OCI-LY3 (cell line): ENCODE measurements around the gene CYP4F2.
"Not testable (repeated sequence)": the region's sequence is repeated elsewhere in the genome, so short reads cannot be mapped to it uniquely, and the experiment has no call there.

Experiments used
- H2AFZ ChIP-seq: fragments of 200-600, 300-600 bp; shearing (Covaris generic); 2 replicates; pipeline ENCODE4 v1.6.0; 2014; ENCODE audit warnings: antibody characterized with exemption, low read depth, low read length
- H3K27ac ChIP-seq: fragments of 200-600, 300-600 bp; sonication (generic); 2 replicates; pipeline ENCODE4 v1.5.1; 2014; ENCODE audit warnings: mild to moderate bottlenecking, low read length, moderate library complexity, mixed read lengths
- H3K27me3 ChIP-seq: fragments of 200-600, 300-600 bp; sonication (generic); 2 replicates; pipeline ENCODE4 v1.6.1; 2014; ENCODE audit warnings: low read depth, low read length, mixed read lengths
- H3K36me3 ChIP-seq: fragments of 200-600, 300-600 bp; sonication (generic); replicated peaks from 2 replicates; pipeline ENCODE3; 2014; ENCODE audit warnings: low read depth, low read length, mixed read lengths
- H3K4me1 ChIP-seq: fragments of 300-600, 200-600 bp; sonication (generic); 2 replicates; pipeline ENCODE4 v1.6.1; 2014; ENCODE audit warnings: low read length, mixed read lengths
- H3K4me2 ChIP-seq: fragments of 200-600, 300-600 bp; sonication (generic); 2 replicates; pipeline ENCODE4 v1.6.1; 2014; ENCODE audit warnings: low read length, mixed read lengths
- H3K4me3 ChIP-seq: fragments of 300-600, 200-600 bp; sonication (generic); 2 replicates; pipeline ENCODE4 v1.5.1; 2014; ENCODE audit warnings: antibody characterized with exemption, mild to moderate bottlenecking, low read length, moderate library complexity
- H3K79me2 ChIP-seq: fragments of 300-600, 200-600 bp; shearing (Covaris generic); 2 replicates; pipeline ENCODE4 v1.6.1; 2014; ENCODE audit warnings: mild to moderate bottlenecking, low read length, mixed read lengths
- H3K9ac ChIP-seq: fragments of 300-600, 200-600 bp; shearing (Covaris generic); 2 replicates; pipeline ENCODE4 v1.6.0; 2014; ENCODE audit warnings: mild to moderate bottlenecking, low read length, moderate library complexity
- H3K9me3 ChIP-seq: fragments of 200-600, 300-600 bp; shearing (Covaris generic); 2 replicates; pipeline ENCODE4 v1.6.1; 2014; ENCODE audit warnings: low read length, mixed read lengths; ENCODE audit not compliant: insufficient read depth
- H4K20me1 ChIP-seq: fragments of 200-600, 300-600 bp; sonication (generic); 2 replicates; pipeline ENCODE4 v1.6.1; 2016; ENCODE audit warnings: low read length, mixed read lengths; ENCODE audit not compliant: insufficient read depth
- CTCF ChIP-seq: fragments of 200-600, 300-600 bp; sonication (generic); IDR thresholded peaks from 2 replicates; pipeline ENCODE4 v1.5.1; 2014; ENCODE audit warnings: antibody characterized with exemption, low read length, low read depth
- EZH2phosphoT487 ChIP-seq: fragments of 200-600 bp; shearing (Covaris generic); IDR thresholded peaks from 2 replicates; pipeline ENCODE4 v1.6.1; 2018; ENCODE audit warnings: antibody characterized with exemption, mixed run types, low read depth

The CYP4F2 gene

GRCh38 chr19:15829306-15829698, 68.6 kb downstream of the CYP4F2 start:
- no peak overlapping the region for H2AFZ ChIP-seq
- no peaks in the 10 kb centered on the region for H4K20me1 ChIP-seq
- peaks cover 8% of the 10 kb centered on the region; the same call in 1 of the 2 replicates for H3K4me1 ChIP-seq
- no peak overlapping the region for H3K27ac ChIP-seq
- no peak overlapping the region for H3K4me3 ChIP-seq
- peaks cover 5% of the 10 kb centered on the region; the same call in 1 of the 2 replicates for H3K27me3 ChIP-seq
- no peaks in the 10 kb centered on the region for H3K36me3 ChIP-seq
- TF ChIP-seq CTCF (no peak), EZH2phosphoT487 (no peak)
- H3K4me2 ChIP-seq = no peak overlapping the region
- no peaks in the 10 kb centered on the region for H3K9me3 ChIP-seq
- no peaks in the 10 kb centered on the region for H3K79me2 ChIP-seq
- H3K9ac ChIP-seq = no peak overlapping the region

GRCh38 chr19:15828611-15829305, 69.1 kb downstream of the CYP4F2 start:
- H3K4me2 ChIP-seq = peak overlapping the region; percentile 30; the same call in 1 of the 2 replicates
- H3K27ac ChIP-seq, H4K20me1 ChIP-seq, H2AFZ ChIP-seq, H3K27me3 ChIP-seq, H3K36me3 ChIP-seq, H3K4me1 ChIP-seq, H3K9ac ChIP-seq, H3K79me2 ChIP-seq, H3K9me3 ChIP-seq, H3K4me3 ChIP-seq: not testable (repeated sequence)

GRCh38 chr19:15828121-15828610, 69.7 kb downstream of the CYP4F2 start:
- Histone ChIP-seq H2AFZ (no peak overlapping the region), H3K9ac (no peak overlapping the region), H3K9me3 (no peaks in the 10 kb centered on the region), H3K4me3 (no peak overlapping the region), H3K79me2 (no peaks in the 10 kb centered on the region), H3K27ac (no peak overlapping the region), H4K20me1 (no peaks in the 10 kb centered on the region), H3K4me2 (peak overlapping the region; percentile 30; the same call in 1 of the 2 replicates), H3K27me3 (peaks cover 5% of the 10 kb centered on the region; the same call in 1 of the 2 replicates), H3K4me1 (peaks cover 8% of the 10 kb centered on the region; the same call in 1 of the 2 replicates), H3K36me3 (no peaks in the 10 kb centered on the region)
- TF ChIP-seq EZH2phosphoT487 (no peak), CTCF (no peak)
